Panc1 (cell line): ENCODE results near the gene MMP15. TPM values are rescaled to one million over a fixed set of nuclear protein-coding genes. Genes with fewer than 3 reads are reported as not detected.

Source experiments
- ATAC-seq: fragments of 200-7000 bp; cut with Tn5 transposase; 2 replicates; pipeline ENCODE4 v1.9.1; 2020; ENCODE audit warnings: mild to moderate bottlenecking, moderate library complexity
- BruUV-seq: library from RNA; stranded (reverse); fragments of 400-500 nt; replicated peaks from 2 replicates; lab custom pipeline; 2021; lab: Mats Ljungman, UMichigan
- CTCF ChIA-PET: fragments of 300-600 bp; sonication (Branson Sonifier 250); formaldehyde crosslinking; loops from one replicate; lab custom pipeline; 2022; ENCODE audit warnings: antibody characterized with exemption; lab: Charles Lee
- POLR2A ChIA-PET: fragments of 300-600 bp; sonication (Branson Sonifier 250); formaldehyde crosslinking; loops from one replicate; lab custom pipeline; 2022; ENCODE audit warnings: antibody characterized with exemption; lab: Charles Lee
- DNase-seq: peaks from one replicate; pipeline ENCODE4 v3.0.0-alpha.2; 2010; ENCODE audit warnings: low read depth, low spot score
- H3K27ac ChIP-seq: 2 replicates; pipeline ENCODE4 v1.5.1; 2011; ENCODE audit warnings: mild to moderate bottlenecking, low read length, inconsistent platforms
- H3K27me3 ChIP-seq: fragments of 200-500 bp; sonication (Bioruptor generic); 2 replicates; pipeline ENCODE4 v1.6.0; 2014; ENCODE audit warnings: low read length, inconsistent platforms; ENCODE audit not compliant: control insufficient read depth, insufficient read depth
- H3K36me3 ChIP-seq: fragments of 200-500 bp; sonication (Bioruptor generic); 2 replicates; pipeline ENCODE4 v1.5.1; 2014; ENCODE audit warnings: inconsistent platforms, mild to moderate bottlenecking, low read length, moderate library complexity; ENCODE audit not compliant: control insufficient read depth, insufficient read depth
- H3K4me1 ChIP-seq: 2 replicates; pipeline ENCODE4 v1.5.1; 2011; ENCODE audit warnings: inconsistent platforms, mild to moderate bottlenecking, low read length, moderate library complexity; ENCODE audit not compliant: control insufficient read depth, insufficient read depth
- H3K4me3 ChIP-seq, 2 experiments: 2 replicates each; pipeline ENCODE4 v1.5.1; 2011 to 2012; ENCODE audit warnings: low read depth in 2 of 2, low read length in 2 of 2, mild to moderate bottlenecking in 2 of 2, inconsistent platforms in 1 of 2, moderate library complexity in 1 of 2
- H3K9me3 ChIP-seq: fragments of 200-500 bp; sonication (Bioruptor generic); 2 replicates; pipeline ENCODE4 v1.5.1; 2014; ENCODE audit warnings: low read depth, mild to moderate bottlenecking, inconsistent platforms, low read length, moderate library complexity; ENCODE audit not compliant: control insufficient read depth, insufficient read depth
- CTCF ChIP-seq: fragments of 450-650 bp; IDR thresholded peaks from 2 replicates; pipeline ENCODE4 v1.5.1; 2017; ENCODE audit warnings: mild to moderate bottlenecking
- POLR2AphosphoS5 ChIP-seq: IDR thresholded peaks from 2 replicates; pipeline ENCODE4 v1.6.1; 2012; ENCODE audit warnings: mild to moderate bottlenecking, low read depth, low read length, moderate library complexity
- SIN3A ChIP-seq: IDR thresholded peaks from 2 replicates; pipeline ENCODE4 v1.6.1; 2012; ENCODE audit warnings: low read depth, mild to moderate bottlenecking, low read length, moderate library complexity, borderline replicate concordance; ENCODE audit not compliant: insufficient read depth
- TCF7L2 ChIP-seq: IDR thresholded peaks from 2 replicates; pipeline ENCODE4 v1.6.1; 2011; ENCODE audit warnings: mild to moderate bottlenecking, low read depth, low read length, inconsistent platforms
- in situ Hi-C: cut with HindIII; loops from 2 replicates; pipeline ENCODE4 v1.10.0; 2016; ENCODE audit warnings: low sequenced_read_pairs, low pct_unique_long_range_greater_than_20kb
- intact Hi-C: fragments of 100-400 bp; cut with micrococcal nuclease; formaldehyde crosslinking; loops from one replicate; pipeline ENCODE4 v1.10.0; 2022; ENCODE audit not compliant: unreplicated experiment
- total RNA-seq: library from RNA; stranded (reverse); gene quantifications from one replicate; pipeline ENCODE4 v1.2.1, GENCODE V29; 2021; ENCODE audit not compliant: unreplicated experiment
- TF ChIP-seq, protein P1 (sequence below), 2 experiments: IDR thresholded peaks; 2 replicates each; pipeline ENCODE4 v1.6.1; 2011 to 2012; ENCODE audit warnings: low read depth in 2 of 2, control low read depth in 1 of 2, low read length in 1 of 2, mild to moderate bottlenecking in 1 of 2, moderate library complexity in 1 of 2; ENCODE audit not compliant: insufficient read depth in 1 of 2

Gene MMP15
- total RNA-seq, 1 experiment from 2014 or later: 10.9 TPM

DNA sequence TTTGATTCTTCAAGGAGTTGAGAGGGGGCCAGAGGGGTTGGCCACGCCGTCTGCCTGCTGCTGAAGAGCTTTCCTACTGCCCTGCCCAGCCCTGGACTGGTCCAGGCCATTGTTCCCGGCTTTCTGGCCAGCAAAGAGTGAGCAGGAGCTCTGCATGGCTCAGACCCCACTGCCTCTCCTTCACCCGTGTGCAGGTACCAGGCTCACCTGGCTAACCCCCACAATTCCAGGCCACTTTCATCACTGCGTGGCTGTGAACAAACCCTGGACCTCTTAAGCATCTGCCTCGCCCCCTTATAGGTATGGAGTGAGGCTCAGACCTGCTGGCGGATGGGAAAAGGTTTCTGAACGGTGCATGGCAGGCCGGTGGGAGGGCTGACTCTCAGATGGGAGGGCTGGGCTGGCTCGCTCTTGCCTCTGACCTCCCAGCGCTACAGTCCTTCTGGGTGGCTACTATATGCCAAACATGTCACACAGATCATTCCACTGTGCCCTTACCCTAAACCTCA lies 33.9 kb upstream of the MMP15 start:
- ATAC-seq (no peak), DNase-seq (no peak)
- CTCF ChIA-PET: interaction anchor here (0.6 kb wide), 1 partner anchor 129 kb away, joined by 5 read pairs; no protein-coding TSS in a partner anchor
- no peaks in the 10 kb centered on the region for H3K4me1 ChIP-seq
- H3K36me3 ChIP-seq: no peaks in the 10 kb centered on the region
- H3K27ac ChIP-seq: no peak overlapping the region
- no peak for TF ChIP-seq CTCF
- TF ChIP-seq, protein P1, sequence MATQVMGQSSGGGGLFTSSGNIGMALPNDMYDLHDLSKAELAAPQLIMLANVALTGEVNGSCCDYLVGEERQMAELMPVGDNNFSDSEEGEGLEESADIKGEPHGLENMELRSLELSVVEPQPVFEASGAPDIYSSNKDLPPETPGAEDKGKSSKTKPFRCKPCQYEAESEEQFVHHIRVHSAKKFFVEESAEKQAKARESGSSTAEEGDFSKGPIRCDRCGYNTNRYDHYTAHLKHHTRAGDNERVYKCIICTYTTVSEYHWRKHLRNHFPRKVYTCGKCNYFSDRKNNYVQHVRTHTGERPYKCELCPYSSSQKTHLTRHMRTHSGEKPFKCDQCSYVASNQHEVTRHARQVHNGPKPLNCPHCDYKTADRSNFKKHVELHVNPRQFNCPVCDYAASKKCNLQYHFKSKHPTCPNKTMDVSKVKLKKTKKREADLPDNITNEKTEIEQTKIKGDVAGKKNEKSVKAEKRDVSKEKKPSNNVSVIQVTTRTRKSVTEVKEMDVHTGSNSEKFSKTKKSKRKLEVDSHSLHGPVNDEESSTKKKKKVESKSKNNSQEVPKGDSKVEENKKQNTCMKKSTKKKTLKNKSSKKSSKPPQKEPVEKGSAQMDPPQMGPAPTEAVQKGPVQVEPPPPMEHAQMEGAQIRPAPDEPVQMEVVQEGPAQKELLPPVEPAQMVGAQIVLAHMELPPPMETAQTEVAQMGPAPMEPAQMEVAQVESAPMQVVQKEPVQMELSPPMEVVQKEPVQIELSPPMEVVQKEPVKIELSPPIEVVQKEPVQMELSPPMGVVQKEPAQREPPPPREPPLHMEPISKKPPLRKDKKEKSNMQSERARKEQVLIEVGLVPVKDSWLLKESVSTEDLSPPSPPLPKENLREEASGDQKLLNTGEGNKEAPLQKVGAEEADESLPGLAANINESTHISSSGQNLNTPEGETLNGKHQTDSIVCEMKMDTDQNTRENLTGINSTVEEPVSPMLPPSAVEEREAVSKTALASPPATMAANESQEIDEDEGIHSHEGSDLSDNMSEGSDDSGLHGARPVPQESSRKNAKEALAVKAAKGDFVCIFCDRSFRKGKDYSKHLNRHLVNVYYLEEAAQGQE (IDR thresholded peaks at IDR 0.05; ENCODE audit: insufficient read depth in 1 of 2, low read depth in 2 of 2, low read length in 1 of 2): no peak
- no peak for TF ChIP-seq TCF7L2
- no peak for TF ChIP-seq SIN3A
- TF ChIP-seq POLR2AphosphoS5: no peak
- no TSS peak for BruUV-seq
- intact Hi-C loops: no loop called here
- no peaks in the 10 kb centered on the region for H3K9me3 ChIP-seq
- no peak overlapping the region for H3K4me3 ChIP-seq
- in situ Hi-C loops: no loop called here
- POLR2A ChIA-PET: no interaction called here
- no peaks in the 10 kb centered on the region for H3K27me3 ChIP-seq

- ATAC-seq: no peak
- TF ChIP-seq SIN3A (no peak), POLR2AphosphoS5 (no peak), CTCF (no peak), TCF7L2 (no peak)
- TF ChIP-seq, protein P1 (IDR thresholded peaks at IDR 0.05; ENCODE audit: insufficient read depth in 1 of 2, low read depth in 2 of 2, low read length in 1 of 2): no peak
- Histone ChIP-seq H3K9me3 (no peaks in the 10 kb centered on the region), H3K27me3 (no peaks in the 10 kb centered on the region), H3K4me3 (no peak overlapping the region), H3K27ac (no peak overlapping the region), H3K36me3 (no peaks in the 10 kb centered on the region), H3K4me1 (no peaks in the 10 kb centered on the region)
- no TSS peak for BruUV-seq
- CTCF ChIA-PET: interaction anchor here (0.6 kb wide), 1 partner anchor 129 kb away, joined by 5 read pairs; no protein-coding TSS in a partner anchor
- DNase-seq: no peak
- in situ Hi-C loops (no loop called here), intact Hi-C loops (no loop called here)
- POLR2A ChIA-PET: no interaction called here
These were observed 33.5 kb upstream of the MMP15 start for GRCh38 chr16:57992084-57992483.
